ENCODE data around the gene ZNF473.

- TF ChIP-seq CTCF (IDR thresholded peaks at IDR 0.05) = no peak
- TF ChIP-seq POLR2A (IDR thresholded peaks at IDR 0.05) = no peak
Observed at GRCh38 chr19:50050406-50051227, 24.8 kb downstream of the ZNF473 start.

All from lower leg skin (tissue), 3 donors.